HG02610 (cell line): Measurements from ENCODE around the gene CTDP1.
"Not testable (repeated sequence)": the region's sequence is repeated elsewhere in the genome, so short reads cannot be mapped to it uniquely, and the experiment has no call there.

Experiments
- ATAC-seq: cut with Tn5 transposase; IDR thresholded peaks from one replicate; pipeline ENCODE4 v1.9.1; 2021; ENCODE audit warnings: mild to moderate bottlenecking, moderate library complexity; ENCODE audit not compliant: unreplicated experiment

CTDP1 gene

DNA sequence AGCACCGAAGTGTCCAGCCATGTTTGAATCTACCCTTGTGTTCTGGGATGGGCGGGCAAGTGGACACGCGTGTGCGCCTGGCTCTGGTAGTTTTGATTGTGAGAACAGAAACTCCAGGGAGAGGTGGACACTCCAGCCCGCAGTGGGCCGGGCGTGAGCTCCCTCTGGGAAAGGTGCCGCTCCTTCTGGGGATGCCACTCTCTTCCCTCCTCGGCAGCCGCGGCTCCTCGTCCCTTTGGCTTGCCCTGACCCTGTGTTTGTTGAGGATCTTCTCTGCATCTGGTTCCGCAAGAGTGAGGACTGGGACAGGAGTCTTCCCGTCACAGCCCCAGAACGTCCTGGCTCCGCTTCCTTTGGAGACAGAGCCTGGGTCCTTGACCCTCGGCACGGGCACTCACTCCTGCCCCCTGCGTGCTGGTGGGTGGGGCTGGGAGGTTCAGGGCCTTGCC is 1.3 kb downstream of the CTDP1 start:
- ATAC-seq = no peak

DNA sequence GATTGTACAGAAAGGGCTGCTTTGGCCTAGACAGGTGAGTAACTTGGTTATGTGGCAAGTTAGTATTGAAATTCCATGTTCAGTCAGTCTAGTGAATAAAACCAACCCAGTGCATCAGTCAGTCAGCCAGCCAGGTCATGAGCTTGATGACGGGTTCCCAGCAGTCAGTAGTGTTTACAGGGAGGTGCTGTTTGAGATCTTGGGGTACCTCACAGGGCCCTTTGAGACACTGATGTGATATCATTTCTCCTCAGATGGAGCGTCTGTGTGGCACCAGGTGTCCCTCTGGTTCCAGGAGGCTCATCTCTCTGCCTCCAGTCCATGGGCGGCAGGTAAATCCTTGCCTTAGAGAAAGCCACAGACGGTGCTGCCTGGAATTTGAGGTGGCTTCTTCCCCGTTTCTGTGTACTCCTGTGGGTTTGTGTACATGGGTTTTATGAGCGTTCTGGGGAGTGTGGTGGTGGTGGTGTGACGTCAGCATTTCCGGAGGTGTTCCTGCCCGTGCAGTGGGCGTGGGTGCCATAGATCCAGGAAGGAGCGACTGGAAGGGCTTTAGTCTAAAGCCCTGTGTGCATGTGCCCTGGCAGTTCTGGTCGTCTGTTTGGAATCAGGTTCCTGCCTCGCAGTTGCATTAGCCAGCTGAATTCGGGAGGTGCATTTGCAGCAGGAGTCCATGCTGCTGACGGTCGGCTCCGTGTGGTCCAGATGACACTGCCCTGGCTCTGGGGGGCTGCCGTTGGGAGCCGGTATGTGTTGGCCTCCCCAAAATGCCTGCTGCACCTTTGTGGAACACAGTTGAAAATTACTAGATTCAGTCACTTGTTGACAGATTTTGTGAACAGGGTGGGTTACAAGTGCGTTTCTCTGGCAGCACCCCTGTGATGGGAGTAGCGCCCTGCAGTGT is 2.1 kb downstream of the CTDP1 start:
- no peak for ATAC-seq

DNA sequence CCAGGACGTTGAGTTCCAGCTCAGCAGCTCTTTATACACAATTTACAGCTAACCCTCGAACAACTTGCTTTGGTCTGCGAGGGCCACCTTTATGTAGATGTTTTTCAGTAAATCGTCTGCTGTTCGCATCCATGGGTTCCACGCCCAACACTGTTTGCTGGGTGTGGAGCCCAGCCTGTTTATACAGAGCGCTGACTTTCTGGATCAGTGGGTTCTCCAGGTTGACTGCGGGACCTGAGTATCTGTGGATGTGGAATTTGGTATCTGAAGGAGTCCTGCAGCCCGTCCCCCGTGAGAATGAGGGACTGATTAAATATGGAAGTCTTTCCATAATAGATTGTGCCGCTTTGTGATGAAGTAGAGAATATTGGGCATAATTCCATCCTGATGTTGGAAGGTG is 2.9 kb downstream of the CTDP1 start:
- ATAC-seq = no peak

DNA sequence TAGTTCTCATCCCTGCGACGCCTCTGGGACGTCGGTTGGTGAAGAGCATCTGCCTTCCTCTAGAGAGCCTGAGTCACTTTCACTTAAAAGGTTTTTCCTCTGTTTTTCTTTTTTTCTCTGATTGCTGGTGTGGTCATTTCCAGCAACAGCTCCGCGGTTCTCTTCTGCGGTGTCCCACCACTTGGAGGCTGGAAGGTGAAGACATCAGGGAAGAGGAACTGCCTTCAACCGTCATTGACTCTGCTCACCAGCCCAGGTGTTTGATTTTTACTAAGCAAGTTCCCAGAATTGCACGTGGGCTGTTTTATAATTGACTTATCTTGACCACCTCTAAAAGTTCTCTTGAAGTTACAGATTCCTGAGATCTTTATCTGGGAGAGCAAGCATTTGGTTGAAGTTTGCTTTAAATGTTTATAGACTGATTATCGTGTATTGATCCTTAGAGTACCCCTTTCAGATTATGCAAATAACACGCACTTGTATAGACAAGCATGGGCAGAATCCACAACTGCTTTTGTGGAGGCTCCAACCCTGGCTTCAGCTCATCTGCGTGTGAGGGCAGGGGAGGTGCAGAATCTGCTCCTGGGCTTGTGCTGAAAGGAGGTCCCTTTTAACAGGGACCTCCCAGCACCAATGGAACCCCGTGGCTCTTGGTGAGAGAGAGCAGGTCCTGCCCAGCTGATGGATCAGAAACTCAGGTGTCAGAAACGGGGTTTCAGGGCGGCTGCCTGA is 3.5 kb downstream of the CTDP1 start:
- ATAC-seq = no peak

DNA sequence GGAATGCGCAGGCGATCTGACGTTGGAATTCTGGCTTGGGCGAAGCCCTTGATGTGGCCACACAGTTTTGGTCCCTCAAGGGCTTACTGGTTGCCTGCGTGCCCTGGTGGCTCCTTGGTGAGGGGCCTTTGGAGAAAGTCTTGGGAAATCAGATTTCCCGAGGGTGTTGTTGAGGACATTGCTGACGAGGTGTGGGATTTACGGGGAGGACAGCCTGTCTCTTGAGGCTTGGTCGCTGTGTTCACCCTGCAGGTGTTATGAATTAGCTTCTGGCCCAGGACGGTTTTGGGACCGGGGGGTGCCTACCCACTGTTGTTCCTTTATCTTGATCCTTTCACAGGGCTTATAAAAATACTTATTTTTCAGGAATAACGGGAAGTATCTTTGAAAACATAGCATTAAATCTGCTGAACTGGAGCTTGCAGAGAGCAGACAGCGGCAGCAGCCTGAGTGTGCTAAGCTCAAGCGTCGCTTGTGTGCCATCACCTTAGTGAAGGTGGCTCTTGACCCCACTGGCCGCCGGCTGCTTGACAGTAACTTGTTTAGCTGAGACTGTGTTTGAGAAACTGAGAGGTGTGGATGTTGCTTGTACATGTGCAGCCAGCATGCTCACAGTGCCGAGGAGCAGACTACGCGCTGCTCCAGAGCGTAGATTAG is 4.2 kb downstream of the CTDP1 start:
- no peak for ATAC-seq

DNA sequence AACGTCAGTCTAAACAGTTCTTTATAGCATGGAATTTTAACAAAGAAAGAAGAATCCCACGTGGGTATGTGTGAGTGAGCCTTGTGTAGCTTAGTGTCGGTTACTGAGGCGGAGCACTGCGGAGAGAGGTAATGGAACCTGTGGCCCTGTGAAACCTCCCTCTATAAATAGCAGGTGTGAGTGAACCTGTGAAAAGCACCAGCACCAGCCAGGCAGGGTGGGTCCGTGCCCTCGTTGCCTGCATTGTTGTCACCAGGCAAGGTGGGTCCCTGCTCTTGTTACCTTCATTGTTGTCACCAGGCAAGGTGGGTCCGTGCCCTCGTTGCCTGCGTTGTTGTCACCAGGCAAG is 4.7 kb downstream of the CTDP1 start:
- no peak for ATAC-seq

DNA sequence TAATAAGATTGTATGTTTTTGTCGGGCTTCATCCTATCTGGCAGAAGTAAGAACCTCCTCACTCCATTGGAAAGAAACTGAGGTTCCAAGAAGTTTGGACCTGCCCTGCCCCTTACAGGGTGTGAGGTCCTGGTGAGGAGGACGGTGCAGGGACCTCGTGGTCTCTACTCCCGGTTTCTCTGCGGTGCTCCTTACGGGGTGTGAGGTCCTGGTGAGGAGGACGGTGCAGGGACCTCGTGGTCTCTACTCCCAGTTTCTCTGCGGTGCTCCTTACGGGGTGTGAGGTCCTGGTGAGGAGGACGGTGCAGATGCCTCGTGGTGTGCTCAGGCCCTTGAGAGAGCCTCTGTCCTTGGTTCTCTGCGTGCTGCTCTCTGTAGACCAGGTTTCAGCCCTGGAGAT is 5.2 kb downstream of the CTDP1 start:
- ATAC-seq = no peak

DNA sequence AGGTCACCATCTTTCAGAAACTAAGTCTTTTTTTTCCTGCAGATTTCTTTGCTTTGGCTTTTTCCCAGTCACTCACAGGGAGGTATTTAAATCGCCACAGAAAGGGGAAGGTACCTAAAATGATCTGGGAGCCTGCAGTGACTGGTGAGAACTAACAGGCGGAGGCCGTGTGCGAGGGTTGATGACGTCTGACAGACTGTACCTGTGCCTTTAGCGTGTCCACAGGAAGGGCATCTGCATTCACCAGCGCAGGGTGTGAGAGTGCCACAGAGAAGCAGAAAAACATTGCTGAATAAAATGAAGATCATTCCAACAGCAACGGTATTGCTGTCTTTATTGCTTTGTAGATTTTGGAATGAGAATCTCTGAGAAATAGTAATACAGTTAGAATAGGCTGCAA is 5.7 kb downstream of the CTDP1 start:
- no peak for ATAC-seq

DNA sequence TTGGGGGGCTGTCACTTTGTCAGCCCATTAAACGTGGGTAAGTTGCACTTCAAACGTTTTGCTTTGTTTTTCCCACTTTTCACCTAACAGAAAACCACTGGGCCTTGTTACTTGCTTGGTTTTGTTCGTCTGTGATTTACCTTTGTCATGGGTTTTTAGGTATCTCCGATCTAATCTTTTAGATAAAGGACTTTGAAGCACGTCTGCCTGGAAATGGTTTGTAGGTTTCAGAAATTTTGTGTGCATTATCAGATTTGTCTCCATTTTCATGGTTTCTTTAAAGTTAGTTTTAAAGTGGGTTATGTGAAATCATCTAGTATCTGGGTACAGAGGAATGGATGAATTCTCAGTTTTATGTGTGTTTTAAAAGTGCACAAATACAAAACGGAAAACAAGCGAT is 6.4 kb downstream of the CTDP1 start:
- no peak for ATAC-seq

DNA sequence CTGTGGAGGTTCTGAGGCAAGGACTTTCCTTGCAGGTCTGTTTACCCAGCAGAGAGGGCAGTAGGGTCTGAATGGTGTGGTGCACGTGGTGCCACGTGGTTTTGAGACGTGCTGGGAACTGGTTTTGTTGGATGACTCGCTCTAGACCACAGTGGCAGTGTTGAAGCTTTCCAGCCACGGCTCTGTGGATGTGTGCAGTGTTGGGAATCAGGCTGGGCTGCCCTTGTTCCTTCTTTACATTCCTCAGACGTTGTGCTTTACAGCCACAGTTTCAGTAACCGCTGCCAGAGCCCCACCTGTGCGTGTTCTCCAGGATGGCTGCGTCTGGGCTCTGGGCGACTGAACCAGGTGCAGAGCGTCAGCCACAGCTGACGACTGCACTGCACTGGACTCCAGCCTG is 8.2 kb downstream of the CTDP1 start:
- ATAC-seq = no peak

DNA sequence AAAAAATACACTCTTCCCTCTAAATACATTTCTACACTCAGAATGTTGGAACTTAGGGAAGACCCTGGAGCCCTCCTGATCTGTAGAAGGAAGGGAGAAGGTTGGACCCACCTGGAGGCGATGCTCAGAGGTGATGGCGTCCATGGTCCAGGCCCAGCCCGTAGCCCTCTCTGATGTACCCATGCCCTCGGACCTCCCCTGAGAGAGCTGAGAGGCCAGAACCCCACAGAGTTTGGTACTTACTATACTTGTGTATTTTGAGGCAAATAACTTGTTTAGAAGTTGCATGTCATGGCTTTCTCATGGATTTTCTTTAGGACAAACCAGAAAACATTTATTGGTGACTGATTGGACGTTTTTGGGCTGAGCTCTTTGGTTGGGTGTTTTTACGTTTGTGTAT is 10.5 kb downstream of the CTDP1 start:
- ATAC-seq = no peak

DNA sequence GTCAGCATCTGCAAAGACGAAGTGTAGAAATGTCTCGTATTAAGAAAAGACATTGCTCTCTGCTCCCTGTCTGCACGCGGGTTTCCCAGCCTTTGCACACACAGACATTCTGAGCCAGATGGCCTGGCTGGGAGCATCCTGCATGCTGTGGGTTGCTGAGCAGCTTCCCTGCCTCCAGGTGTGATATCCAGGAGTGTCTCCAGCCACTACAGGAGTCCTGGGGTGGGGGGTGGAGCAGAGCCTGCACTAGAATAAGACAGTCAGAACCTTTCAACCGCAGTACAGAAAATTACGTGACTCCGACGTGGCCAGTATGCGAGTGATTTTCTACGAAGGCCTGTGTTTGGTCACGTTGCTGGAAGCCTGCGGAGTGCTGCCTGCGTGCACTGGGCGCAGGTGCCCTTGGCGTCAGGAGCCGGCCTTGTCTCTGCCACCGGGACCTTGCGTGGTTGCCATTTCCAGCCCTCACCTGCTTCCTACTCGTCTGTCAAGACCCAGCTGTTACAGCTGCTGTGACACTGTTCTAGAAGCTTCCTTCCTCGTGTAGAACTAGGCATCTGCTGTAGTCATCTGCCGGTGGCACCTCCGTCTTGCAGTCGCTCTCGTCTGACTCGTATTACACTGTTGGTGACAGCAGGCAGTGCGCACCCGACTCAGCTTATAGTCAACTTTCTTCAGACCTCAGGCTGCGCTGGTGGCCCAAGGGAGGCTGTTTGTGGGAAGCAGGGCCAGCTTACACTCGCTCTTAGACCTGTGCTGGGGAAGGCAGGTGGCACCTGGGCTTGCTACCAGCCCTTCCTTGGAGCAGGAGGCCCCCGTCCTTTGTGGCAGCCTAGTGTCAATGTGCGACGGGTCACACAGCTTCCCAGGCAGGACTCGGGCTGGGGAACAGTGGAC is 11.2 kb downstream of the CTDP1 start:
- ATAC-seq = no peak

DNA sequence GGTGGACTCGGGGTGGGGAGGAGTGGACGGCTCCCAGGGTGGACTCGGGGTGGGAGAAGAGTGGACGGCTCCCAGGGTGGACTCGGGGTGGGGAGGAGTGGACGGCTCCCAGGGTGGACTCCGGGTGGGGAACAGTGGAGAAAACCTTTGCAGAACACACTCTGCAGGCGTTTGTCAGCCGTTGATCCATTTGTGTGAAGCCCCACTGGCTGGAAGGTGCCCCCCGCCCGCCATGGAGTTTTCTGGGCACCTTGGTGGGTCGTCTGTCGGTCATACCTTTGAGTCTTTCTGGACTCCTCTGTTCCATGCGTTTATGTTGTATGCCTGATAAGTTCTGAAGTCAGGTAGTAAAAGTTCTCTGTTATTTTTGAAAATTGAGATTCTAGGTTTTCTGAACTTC is 12.5 kb downstream of the CTDP1 start:
- no peak for ATAC-seq

DNA sequence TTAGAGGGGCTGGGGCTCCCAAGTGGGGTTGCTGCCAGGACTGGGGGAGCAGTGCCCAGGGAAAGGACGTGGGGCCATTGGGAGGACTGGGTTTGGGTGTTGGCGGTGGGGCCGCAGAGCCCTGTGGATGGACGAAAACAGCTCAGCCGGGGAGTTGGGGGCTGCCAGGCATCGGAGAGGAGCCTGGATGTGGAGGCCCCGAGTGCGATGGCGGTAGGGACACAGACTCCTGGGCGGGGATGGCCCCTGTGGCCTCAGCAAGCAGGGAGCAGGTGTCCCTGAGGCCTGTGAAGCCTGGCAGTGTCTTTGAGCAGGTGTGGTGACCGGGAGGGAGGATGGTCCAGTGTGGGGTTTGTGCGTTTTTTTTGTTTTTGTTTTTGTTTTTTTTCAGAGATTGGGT is 13.3 kb downstream of the CTDP1 start:
- no peak for ATAC-seq

DNA sequence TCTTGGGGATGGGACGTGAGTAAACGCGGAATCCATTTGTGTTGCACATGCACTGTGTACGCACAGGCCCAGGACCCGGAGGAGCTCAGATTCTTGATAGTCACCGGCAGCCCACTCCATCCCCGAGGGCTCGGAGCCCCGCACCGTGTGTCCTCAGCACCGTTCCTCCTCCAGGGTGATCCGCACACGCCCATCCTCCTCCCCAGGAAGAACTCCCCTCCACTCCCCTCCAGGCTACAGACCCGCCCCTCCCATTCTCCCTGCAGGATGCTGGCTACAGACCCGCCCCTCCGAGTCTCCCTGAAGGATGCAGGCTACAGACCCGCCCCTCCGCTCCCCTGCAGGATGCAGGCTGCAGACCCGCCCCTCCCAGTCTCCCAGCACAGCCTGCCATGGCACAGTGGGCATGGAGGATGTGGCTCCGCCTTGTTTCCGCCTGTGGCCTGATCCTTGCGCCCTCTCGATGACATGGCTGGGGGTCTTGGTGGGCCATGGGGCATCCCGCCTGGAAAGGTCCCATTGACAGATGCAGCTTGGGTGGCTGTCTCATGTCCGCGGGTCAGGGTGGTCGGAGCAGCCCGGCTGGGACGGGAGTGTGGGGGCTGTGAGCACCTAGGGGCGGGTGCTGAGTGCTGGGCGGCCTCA is 14.1 kb downstream of the CTDP1 start:
- no peak for ATAC-seq

DNA sequence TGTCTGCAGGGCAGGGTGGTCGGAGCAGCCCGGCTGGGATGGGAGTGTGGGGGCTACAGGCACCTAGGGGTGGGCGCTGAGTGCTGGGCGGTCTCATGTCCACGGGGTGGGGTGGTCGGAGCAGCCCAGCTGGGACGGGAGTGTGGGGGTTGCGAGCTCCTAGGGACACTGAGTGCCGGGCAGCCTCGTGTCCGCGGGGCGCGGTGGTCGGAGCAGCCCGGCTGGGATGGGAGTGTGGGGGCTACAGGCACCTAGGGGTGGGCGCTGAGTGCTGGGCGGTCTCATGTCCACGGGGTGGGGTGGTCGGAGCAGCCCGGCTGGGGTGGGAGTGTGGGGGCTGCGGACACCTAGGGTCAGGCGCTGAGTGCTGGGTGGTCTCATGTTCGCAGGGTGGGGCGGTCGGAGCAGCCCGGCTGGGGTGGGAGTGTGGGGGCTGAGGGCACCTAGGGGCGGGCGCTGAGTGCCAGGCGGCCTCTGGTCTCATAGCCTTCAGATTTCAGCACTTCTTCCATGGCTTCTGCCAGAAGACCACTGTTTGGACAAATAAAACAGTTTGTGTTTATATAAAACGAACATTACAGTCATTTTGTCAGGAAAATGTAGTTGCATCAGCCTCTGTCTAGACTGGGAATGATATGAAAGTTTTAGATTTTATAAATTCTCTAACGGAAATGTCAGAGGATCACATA is 14.7 kb downstream of the CTDP1 start:
- not testable (repeated sequence) for ATAC-seq

DNA sequence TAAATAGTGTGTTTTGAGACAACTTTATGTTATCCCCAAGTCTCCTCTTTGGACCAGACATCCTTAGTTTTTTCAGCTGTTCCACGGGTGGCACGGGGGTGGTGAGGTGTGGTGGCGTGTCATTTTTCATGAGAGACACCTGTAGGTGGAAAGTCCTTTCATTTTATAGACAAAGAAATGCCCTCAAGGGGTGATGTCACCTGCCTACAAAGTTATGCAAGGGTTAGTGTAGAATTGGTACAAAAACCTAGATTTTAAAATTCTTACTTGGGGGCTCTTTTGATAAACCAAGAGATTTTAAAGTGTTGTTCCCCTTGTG is 15.3 kb downstream of the CTDP1 start:
- ATAC-seq = no peak

DNA sequence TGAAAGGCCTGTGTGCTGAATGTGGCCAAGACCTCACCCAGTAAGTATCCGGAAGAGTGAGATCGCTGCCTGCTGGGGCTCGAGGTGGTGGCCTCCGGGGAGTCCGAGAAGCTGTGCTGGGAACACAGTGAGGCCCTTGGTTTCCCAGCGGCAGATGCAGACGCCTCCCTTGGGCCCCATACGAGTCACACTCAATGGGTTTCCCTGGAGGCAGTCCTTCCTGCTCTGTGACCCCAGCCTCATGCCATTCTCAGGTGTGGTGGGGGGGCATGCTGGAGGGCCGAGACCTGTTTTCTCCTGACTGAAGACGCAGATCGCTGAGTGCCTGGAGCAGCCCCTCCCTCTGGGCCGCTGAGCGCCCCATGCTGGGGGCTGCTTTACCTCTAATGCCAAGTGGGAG is 15.7 kb downstream of the CTDP1 start:
- no peak for ATAC-seq

DNA sequence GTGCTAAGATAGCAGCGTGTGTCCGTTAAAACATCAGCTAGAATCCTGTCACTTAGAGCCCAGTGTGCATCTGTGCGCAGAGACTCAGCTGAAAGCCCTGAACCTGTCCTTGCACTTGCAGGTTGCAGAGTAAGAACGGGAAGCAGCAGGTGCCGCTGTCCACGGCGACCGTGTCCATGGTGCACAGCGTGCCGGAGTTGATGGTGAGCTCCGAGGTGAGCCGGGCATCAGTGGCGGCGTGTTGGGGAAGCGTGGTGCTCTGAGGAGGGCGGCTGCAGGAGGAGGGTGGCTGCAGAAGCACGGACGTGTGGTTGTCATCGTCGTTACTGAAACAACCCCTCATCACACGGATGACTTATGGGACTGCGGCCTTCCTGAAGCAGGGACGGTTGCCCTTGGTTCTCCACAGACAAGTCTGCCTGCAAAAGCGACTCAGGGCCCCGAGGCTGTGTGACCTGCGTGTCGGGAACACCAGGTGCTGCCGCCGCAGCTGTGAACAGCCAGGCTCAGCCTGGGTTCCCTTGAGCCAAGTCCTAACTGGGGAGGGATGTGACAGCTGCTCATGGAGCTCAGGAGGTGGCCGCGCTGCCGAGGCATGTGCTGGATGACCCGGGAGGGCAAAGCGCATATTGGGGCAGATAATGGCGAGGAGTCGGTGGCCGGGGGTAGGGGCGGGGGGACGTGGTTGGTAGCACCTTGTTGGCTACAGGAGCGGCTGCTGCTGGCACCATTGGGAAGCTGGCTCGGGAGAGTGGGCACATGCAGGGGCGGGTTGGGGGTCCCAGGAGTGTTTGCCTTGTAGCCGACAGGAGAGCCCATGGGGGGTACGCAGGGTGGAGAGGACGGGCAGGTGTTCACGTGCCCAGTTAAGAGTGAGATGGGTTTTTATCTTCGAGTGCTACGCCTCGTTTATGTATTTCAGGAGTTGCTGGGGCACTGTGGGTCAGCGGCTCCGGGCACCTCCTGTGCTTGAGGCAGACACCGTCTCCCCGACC is 16.6 kb downstream of the CTDP1 start:
- ATAC-seq = no peak
